ENCODE data around the gene ISYNA1.

GRCh38 chr19:18469069-18469846, 31.3 kb upstream of the ISYNA1 start:
- TF ChIP-seq CTCF (IDR thresholded peaks at IDR 0.05) (peak; percentile 56 to 80 (median 59)), EP300 (IDR thresholded peaks at IDR 0.05) (no peak), POLR2AphosphoS5 (IDR thresholded peaks at IDR 0.05) (no peak), POLR2A (IDR thresholded peaks at IDR 0.05; ENCODE audit: low read depth) (no peak)

All from esophagus muscularis mucosa (tissue), 4 donors.